HUDEP-2 (cell line): Measurements from ENCODE around the gene RASAL1.

Source experiments
- DNase-seq, 76 experiments: peaks; one replicate each; lab custom pipeline; 2025; ENCODE audit not compliant: unreplicated experiment in 76 of 76; lab: John Stamatoyannopoulos, UW

RASAL1 gene

DNA sequence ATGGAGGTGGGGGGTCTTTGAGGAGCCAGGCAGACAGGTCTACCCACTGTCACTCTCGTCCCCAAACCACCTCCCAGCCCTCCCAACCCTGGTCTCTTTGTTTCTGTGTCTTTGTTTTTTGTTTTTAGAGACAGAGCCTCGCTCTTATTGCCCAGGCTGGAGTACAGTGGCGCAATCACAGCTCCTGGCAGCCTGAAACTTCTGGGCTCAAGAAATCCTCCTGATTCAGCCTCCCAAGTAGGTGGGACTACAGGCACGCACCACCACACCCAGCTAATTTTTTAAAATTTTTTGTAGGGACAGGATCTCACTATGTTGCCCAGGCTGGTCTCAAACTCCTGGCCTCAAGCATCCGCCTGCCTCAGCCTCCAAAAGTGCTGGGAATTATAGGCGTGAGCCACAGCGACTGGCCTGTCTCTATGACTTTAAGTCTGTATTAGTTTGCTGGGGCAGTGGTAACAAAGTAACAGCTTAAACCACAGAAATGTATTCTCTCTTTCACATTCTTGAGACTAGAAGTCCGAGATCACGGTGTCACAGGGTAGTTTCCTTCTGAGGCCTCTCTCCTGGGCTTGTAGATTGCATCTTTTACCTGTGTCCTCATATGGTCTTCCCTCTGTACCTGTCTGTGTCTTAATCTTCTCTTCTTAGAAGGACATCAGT, 52.9 kb downstream of the RASAL1 start:
- no peak for DNase-seq

- no peak for DNase-seq
These were observed 53.7 kb downstream of the RASAL1 start for GRCh38 chr12:113081873-113082272.

DNA sequence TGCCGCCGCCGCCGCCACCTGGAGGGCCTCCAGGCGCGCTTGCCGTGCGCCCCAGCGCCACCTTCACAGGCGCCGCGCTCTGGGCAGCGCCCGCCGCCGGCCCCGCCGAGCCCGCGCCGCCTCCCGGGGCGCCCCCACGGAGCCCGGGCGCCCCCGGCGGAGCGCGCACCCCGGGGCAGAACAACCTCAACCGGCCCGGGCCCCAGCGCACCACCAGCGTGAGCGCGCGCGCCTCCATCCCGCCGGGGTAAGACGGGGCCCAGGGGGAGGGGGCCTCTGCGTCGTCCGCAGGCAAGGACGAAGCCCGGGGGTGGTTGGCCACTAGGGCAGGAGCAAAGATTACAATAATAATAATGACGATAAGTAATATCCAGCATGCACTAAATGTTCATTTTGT, 57.7 kb downstream of the RASAL1 start:
- no peak for DNase-seq

GRCh38 chr12:113077057-113077858, 58.3 kb downstream of the RASAL1 start:
- no peak for DNase-seq

- no peak for DNase-seq
These were observed 60.4 kb downstream of the RASAL1 start for GRCh38 chr12:113075137-113075683.

DNA sequence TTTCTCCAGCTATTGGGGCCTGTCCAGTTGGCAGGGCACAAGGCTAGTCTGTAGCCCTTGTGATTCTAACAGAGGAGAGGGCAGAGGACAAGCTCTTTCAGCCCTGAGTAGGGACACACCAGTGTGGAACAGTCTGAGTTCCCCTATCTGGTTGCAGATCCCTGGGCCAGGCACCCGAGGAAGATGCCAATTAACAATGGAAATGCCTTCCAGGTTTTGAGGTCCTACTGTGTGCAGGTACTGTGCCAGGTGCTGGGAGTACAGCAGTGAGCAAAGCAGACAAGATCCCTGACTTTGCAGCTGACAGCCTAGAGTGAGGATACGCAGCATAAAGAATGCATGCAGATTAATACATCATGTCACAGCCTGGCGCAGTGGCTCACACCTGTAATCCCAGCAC, 62.0 kb downstream of the RASAL1 start:
- no peak for DNase-seq

GRCh38 chr12:113072136-113072535, 63.4 kb downstream of the RASAL1 start:
- no peak for DNase-seq

GRCh38 chr12:113071135-113072112, 64.1 kb downstream of the RASAL1 start:
- no peak for DNase-seq

DNA sequence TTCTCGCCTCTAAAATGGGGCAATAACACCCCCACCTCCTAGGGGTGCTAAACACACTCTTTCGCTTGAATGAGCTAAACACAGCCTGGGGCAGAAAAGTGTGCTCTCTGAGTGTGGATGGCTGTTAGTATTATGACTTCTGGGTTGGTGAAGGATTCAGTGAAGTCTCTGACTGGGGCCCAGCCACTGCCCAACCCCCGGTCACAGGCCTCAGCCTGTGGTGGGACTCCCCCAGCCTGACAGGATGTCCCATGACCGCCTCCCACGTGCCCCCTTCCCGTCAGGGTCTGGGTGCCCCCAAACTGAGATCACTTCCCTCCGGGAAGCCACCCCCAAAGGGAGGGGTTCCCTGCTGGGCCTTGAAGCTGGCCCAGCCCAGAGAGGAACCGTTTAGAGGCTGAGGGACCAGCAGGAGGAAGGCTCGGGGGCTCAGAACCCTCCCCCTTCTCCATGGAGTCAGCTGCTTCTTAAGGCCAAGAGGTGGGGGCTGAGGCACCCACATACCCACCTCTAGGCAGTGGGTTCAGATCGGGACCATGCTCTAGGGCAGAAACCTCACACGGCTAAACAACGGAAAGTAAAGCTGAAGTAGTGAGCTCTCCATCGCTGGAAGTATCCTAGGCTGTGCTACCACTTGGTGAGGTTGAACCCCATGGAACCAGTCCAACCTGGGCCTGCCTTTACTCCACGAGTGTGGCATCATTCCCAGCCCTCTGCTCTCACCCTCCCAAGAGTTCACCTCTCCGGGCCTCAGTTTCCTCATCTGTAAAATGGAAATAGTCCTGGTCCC, 65.2 kb downstream of the RASAL1 start:
- no peak for DNase-seq

DNA sequence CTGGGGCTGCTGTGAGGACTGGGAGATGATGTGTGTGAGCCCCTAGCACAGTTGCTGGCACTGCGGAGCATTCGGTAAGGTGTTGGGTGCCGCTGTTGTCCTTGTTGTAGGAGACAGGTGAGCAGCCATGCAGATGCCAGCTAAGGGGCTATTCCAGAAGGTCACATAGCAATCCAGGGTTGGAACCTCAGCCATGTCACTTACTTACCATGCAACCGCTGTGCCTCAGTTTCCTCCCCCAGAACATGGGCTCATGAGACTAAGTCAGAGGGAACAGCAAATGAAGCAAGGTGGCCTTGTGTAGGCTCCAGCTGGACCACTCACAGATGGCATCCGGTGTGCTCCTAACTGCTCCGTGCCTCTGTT, 65.8 kb downstream of the RASAL1 start:
- DNase-seq, result no peak

DNA sequence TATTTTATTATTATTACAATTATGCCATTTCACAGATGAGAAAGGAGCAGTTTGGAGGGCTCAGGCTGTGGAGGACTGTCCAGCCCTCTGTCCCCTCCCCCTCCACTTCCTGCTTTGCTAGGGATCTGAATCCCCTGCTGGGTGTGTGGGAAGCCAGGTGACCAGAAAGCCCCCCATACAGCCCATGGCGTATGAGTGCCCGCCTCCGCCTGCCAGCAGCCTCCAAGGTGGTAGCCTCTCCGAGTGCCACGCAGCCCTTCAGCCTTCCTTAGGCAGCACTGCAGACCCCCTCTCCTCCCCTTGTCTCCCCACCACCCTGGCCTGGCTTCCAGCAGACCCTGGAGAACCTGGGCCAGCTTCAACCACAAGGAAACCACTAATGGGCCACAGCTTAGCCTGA, 66.4 kb downstream of the RASAL1 start:
- DNase-seq, result no peak

DNA sequence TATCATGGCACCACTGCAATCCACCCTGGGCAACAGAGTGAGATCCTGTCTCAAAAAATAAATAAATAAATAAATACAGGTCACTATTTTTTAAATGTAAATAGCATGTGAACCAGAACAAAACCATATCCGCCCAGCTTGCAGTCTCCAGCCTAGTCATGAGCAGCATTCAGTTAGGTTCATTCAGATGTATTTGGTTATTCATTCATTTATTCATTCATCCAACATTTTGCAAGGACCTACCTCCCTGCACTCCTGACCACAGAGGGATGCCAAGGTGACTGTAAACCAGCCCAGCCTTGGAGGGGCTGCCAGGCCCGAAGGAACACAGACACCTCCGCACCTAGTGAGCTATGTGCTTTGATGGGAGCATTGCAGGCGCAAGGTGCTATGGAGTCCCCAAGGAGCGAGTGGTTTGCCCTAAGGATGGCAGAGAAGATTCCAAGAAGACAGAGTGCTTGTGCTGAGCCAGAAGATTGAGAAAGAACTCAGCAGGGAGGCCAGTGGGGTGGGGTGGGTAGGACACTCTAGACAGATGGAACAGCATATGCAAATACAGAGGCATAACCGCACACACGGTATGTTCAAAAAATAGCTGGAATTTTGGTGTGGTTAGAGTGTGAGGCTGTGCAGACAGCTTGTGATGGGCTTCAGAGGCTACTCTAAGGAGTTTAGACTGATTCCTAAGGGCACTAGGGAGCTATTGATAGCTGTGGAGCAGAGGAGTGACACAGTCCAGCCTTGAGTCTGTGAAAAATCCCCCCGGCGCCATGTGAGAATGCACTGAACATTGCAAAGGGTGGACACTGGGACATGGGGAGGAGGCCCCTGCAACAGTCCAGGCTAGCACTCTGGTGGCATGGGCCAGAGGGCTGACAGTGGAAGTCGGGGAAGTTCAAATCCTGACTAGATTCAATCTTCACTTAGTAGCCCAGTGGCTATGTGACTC, 67.3 kb downstream of the RASAL1 start:
- DNase-seq, result no peak

DNA sequence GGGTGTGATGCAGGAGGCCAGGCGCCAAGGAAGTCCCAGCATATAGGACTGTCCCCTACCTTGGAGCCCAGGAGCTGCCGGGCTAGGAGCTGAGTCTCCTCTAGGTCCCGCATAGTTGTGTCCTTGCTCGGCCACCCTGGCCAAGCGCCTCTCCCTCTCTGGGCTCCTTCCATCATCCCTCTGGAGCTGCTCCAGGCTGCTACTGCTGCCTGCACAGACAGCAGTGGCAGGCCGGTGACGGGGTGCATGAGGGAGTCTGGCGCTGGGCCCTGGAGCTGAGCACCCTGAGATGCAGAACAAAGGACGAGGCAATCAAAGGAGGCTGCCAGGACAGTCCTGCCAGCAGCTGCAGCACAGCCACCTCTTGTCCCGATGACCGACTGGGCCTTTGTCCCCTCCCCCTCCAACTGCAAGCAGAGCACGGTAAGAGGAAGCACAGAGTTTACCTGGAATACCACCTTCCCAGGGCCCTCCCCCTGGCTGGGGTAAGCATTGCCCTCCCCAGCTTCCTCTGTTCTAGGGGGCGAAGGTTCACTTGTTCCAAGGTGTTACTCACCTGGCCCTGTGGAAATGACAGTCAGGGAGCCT, 68.7 kb downstream of the RASAL1 start:
- DNase-seq, result no peak

GRCh38 chr12:113065126-113066007, 70.2 kb downstream of the RASAL1 start:
- DNase-seq, result peak in 1 of 76 experiments; percentile 1

DNA sequence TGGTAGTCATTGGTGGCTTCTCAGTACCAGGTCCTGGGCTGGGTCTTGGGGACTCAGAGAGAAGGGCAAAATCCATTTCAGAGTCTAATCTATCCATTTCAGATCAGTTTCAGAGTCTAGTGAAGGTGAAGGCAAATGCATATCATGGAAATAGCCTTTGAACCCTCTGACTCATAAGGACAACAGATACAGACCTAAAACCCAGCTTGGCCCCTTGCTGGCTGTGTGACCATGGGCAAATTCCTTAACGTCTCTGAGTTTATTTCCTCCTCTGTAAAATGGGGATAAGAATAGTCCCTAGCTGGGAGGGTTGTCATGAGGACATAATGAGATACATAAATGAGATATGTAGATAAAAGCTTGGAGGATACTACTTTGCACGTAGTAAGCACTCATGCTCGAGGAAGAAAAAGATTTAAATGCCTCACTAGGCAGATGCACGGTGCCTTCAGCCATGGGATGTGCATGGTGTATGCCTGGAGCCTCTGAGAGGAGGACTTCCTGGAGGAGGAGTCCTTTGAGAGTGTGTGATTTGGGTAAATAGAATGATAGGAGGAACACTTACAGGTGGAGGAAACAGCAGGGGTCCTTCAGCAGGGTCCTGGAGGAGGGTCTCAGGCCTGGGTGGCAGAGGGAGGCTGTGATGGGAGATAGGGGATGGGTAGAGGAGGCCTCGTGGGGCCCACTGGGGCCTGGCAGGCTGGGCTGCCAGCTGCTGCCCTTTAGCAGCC, 71.0 kb downstream of the RASAL1 start:
- no peak for DNase-seq

GRCh38 chr12:113063396-113064350, 71.9 kb downstream of the RASAL1 start:
- no peak for DNase-seq
